Activated effector memory CD4-positive, alpha-beta T cell treated with anti-CD3 and anti-CD28 coated beads, Interleukin-2, amount 50 U/mL, for 16 hours (primary cell): Measurements from ENCODE around the gene MAP1LC3B2.

Experiments used
- DNase-seq: peaks from one replicate; pipeline ENCODE4 v3.0.0-alpha.2; 2020

The MAP1LC3B2 gene

DNA sequence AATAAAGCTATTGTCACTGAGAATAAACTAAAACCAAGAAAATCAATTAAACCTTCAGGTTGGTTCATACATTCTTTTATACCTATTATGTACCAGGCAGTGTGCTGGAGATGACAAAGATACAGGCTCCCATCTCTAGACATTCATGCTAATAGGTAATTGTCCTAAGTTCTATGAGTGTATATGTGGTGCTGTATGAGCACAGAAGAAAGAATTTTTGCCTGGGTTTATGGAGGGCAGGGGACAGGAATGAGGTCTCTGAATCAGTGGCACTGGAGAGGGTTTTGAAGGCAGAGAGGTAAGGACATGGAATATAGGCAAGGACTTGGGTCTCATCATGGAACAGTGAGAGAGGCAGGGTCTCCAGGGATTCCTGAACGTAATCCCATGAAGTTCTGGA is 38.7 kb downstream of the MAP1LC3B2 start:
- DNase-seq: no peak

DNA sequence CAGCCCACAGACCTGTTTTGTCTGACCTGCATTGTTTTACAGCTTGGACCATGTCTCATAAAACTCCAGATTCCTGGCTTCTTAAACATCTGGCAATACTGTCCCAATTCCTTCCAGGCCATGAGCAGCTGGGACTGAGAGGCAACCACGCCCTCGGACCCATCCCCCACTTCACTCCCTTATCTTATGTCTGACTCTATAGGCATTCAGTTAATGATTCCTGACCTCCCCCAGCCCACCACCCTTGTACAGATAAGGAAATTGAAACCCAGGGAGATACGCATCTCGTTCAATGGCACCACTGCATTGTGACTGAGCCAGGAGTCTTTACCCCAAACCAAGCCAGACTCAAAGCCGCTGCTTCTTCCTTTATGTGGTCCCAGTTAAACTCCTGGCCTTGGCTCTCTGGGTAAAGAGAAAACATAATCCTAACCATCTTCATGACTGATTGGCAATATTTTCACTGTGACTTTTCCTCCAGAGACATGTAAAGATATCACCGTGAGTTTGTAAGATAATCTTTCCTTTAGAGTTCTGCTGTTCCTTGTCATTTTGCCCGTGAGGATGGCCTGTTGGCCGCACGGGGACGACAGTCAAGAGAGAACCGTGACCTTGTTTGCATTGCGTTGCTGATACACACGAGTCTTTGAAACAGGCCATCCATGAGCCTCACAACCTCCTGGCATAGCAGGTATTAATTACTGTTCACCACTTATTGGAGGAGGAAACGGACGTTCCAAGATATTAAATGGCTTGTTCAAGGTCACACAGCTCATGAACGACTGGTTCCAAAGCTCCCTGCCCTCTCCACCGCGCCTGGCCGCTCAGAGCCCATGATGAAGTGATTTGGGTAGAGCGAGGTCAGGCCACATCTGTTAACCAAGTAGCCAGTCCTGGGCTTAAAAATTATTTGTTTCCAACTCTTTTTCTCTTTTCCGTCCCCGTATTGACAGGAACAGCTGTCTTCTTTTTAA is 39.4 kb downstream of the MAP1LC3B2 start:
- DNase-seq: no peak

DNA sequence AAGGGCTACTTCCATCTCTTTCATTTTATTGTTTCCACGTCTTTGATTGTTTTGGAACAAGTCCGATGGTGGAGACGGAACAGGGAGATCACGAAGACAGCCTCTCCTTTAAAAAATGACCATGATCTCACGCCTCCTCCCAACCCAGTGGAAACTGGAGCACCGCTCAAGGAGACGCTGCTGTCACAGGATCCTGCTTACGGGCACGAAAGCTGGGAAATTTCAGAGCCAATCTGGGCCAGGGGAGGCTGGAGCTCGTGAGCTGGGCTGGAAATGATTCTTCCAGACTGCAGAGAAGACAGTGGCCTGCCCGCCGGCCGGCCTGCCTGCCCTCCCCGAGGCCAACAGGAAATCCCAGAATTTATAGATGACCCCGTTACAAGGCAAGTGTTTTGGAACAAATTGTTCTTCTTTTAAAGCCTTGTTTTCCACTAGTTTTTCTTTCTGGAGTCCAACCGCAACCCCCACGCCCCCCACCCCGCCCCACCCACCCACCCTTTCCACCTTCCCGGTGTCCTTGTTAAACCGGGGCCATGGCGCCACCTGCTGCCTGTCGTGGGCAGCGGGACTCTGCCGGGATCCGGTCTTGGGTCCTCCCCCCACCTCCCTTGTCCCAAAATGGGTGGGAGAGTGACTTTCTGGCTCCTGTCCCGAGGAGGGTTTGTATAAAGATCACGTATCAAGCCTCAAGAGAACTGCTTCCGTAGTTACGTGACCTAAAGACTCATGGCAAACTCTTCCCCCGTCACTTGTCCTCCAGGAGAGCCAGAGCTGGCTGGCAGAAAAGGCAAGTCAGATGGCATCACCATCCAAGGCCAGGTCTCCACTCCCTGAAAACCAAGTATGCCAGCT is 40.3 kb downstream of the MAP1LC3B2 start:
- DNase-seq: peak; percentile 83

- DNase-seq: no peak
Observed at GRCh38 chr12:116600959-116601918, 42.1 kb downstream of the MAP1LC3B2 start.

DNA sequence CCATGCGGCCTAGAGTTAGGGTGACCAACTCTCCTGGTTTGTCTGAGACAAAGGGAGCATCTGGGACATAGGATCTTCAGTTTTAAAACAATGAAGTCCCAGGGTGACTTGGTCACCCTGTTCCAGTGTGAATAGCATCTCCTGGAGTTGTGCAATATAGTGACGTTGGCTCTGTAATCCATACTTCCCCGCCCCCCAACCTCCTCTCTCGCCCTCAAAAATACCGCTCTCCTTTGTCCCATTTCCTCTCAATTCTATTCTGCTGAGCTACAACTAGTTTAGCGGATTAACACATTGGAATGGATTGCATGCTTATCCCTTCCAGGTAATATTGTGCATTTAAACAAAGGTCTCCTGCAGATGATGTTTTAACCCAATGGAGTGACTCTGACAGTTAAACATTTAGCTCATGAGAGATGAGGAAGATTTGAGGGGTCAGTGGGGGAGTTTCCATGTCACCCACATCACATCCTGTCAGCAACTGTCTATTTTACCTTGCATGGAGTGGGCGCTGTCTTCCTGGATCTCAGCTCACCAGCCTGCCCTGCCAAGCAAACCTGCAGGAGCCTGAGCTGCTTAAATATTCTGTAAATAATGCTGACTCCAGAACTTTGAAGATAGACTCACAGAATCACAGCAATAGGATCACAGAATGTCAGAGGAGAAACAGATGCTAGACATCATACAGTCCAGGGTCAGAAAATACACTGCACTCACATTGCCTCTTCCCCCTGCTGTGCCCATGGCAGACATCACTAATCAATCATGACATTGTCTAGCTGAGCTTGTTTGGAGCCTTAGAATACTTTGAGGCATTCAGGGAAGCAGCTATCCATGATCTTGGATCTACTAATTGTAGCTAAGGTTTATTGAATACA is 43.0 kb downstream of the MAP1LC3B2 start:
- no peak for DNase-seq

DNA sequence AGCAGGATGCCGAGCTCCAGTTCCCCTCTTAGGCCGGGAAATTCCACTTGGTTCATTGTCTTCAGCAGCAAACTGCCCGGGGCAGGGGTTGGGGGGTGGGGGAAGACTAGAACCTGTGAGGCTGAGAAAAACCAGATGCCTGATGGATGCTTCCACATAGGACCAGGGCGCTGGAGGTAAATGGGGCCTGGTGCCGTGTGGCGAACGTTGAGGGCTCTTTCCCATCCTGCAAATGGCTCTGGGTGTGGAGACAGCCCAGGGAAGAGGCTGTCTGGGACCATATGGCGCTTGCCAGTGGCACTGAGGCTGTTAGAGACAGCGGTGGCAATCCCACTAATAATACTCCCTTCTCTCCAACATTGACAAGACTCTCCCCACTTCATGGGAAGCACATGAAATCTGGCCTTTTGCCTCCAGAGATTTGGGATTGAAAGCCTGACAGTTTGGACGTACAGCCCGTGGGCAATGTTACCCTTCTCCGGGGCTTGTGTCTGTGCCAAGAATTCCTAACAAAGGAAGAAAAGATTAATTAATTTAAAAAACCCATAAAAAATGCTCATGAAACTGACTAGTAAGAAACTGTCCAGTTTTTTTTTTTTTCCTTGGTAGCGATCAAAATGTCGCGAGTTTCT is 44.5 kb downstream of the MAP1LC3B2 start:
- DNase-seq: no peak

DNA sequence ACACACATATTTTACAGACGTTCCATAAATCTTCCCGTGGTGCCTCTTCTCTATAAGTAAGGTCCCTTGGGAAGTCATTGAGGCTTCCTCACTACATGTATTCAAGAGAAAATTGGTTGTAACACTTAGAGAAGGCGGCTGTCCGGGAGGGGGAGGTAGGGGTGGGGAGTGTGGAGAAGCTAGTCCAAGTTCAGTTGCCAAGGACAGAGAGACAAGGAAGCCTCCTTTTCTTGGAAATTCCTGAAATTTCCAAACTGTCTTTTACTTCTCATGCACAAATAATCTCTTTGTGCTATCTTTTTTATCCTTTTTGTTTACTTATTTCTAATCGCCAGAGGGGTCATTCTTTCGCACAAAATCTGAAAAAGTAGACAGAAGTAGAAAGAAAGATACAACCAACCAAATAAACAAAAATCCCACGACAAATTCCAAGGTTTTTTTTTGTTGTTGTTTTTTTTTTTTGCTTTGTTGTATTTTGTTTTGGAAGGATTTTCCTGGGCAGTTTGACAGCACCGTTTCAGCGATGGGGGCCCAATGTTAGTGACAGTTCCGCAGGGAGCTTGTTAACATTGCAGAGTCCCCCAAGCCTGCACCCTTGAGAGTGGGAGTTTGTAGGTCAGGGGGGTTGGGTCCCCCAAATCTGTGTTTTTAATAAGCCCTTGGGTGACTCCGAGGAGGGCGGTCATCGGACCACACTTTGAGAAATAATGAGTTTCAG is 45.2 kb downstream of the MAP1LC3B2 start:
- DNase-seq: no peak

- no peak for DNase-seq
Observed at GRCh38 chr12:116604951-116605641, 45.9 kb downstream of the MAP1LC3B2 start.

DNA sequence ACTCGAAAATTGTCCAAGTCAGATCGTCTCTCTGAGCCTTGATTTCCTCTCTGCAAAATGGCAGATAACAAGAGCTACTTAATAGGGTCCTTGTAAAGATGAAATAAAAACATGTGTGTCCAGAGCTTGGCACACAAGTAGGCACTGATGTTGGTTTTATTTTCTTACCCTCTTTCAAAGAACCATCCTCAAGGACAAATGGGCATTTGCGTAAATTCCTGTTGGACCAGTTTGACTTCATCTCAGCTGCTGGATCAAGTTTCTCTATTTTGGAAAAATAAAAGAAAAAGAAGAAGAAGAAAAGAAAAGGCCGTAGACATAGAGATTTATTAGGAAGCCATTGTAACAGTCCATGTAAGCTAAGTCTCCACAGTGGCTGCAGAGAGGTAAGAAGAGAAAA is 47.2 kb downstream of the MAP1LC3B2 start:
- no peak for DNase-seq

GRCh38 chr12:116607039-116607438 is 47.9 kb downstream of the MAP1LC3B2 start:
- DNase-seq: no peak

GRCh38 chr12:116609319-116610114 is 50.3 kb downstream of the MAP1LC3B2 start:
- peak; percentile 64 for DNase-seq

DNA sequence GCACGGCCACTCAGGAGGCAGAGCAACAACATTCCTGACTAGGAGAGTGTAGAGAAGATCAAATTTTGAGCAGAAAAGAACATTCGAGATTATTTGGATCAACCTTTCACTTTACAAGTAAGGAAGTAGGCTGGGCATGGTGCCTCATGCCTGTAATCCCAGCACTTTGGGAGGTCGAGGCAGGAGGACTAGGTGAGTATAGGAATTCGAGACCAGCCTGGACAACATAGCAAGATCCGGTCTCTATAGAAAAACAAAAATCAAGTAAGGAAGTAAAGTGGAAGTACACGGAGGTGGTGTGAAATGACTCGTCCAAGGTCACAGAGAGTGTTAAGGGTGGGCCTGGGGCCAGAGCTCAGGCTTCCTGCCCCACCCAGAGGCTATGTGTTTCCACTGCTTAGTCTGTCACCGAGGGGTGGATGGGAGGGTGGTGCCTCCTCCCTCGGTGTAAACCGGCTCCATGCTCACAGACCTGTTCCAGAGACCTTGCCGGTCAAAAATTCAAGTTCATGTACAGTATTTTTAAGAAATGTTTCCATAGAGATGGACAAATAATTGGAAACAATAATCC is 51.9 kb downstream of the MAP1LC3B2 start:
- no peak for DNase-seq

DNA sequence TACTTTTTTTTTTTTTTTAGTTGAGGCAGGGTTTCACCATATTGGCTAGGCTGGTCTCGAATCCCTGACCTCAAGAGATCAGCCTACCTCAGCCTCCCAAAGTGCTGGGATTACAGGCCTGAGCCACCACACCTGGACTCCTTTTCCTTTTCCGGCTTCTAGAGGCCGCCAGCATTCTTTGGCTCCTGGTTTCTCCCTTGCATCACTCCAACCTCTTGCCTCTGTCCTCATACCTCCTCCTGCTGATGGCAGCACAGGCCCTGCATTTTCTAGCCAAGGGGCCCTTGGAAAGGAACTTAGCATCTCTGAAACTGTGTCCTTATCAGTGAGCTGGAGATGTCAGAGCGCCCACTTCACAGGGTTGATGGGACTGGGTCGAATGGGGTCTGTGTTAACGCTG is 53.3 kb downstream of the MAP1LC3B2 start:
- DNase-seq: no peak

- no peak for DNase-seq
Observed at GRCh38 chr12:116613256-116613655, 54.1 kb downstream of the MAP1LC3B2 start.

DNA sequence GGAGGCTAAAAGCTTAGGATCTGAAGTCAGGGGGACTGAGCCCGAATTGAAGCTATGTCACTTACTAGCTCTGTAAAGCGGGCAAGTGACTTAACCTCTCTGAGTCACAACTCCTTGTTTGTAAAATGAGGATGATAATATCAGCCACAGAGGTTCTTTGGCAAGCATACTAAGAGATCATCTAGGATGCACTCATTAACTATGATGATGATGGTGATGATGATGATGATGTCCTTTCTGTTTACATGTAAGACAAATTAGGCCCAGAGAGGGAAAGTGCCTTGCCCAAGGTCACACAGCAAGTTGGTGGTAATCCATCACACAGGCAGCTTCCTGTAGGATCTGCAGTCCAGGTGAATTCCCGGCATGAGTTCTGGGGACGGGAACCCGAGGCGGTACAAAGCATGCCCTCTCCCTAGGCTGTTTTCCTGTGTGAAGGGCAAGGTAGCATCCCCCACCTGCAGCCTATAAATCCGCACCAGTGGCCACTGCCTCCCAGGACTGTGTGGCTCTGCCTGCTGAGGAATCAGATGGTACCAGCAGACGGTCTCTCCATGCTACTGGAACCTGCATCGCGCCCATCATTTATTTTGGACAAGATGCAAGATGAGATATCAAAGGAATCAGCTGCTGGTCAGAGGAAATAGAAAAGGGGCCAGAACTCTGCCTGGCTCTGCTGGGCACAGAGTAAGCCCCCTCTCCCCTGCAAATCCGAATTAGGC is 55.2 kb downstream of the MAP1LC3B2 start:
- DNase-seq: no peak

- DNase-seq: no peak
Observed at GRCh38 chr12:116615141-116615861, 56.1 kb downstream of the MAP1LC3B2 start.
